Vagina (tissue), 2 donors: ENCODE measurements around the gene SYNJ2BP. TPM values are rescaled to one million over a fixed set of nuclear protein-coding genes. Genes with fewer than 3 reads are reported as not detected.
A peak's percentile ranks its signal among the peaks of the same experiment; 100 is the strongest.
"Not testable (repeated sequence)": the region's sequence is repeated elsewhere in the genome, so short reads cannot be mapped to it uniquely, and the experiment has no call there.

Experiments used
- DNase-seq, 2 donors: peaks; one replicate each; pipeline ENCODE4 v3.0.0-alpha.2; 2017; ENCODE audit errors: extremely low spot score in 2 of 2
- H3K27ac ChIP-seq: fragments of 200-600 bp; sonication (generic); one replicate; pipeline ENCODE4 v1.5.1; 2019
- H3K27me3 ChIP-seq: fragments of 200-600 bp; sonication (generic); one replicate; pipeline ENCODE4 v1.5.1; 2019
- H3K36me3 ChIP-seq, 2 donors: fragments of 200-600 bp; sonication (generic); one replicate each; pipeline ENCODE4 v1.5.1; 2017 to 2019
- H3K4me1 ChIP-seq: fragments of 200-600 bp; sonication (generic); one replicate; pipeline ENCODE4 v1.5.1; 2019
- H3K4me3 ChIP-seq, 2 donors: fragments of 200-600 bp; sonication (generic); 1 replicate in 1 of 2; 2 replicates in 1 of 2; pipeline ENCODE4 v1.5.1; 2016 to 2019
- H3K9me3 ChIP-seq: fragments of 200-600 bp; sonication (generic); one replicate; pipeline ENCODE4 v1.5.1; 2019
- CTCF ChIP-seq, 3 experiments: fragments of 450-650 bp in 2 of 3; fragments of 200-600 bp in 1 of 3; sonication (generic) in 1 of 3; IDR thresholded peaks; one replicate each; pipeline ENCODE4 v1.5.1; 2017 to 2019; ENCODE audit warnings: antibody characterized with exemption in 3 of 3, mild to moderate bottlenecking in 2 of 3, moderate library complexity in 2 of 3
- POLR2A ChIP-seq, 2 donors: fragments of 450-650 bp; IDR thresholded peaks; one replicate each; pipeline ENCODE4 v1.6.1; 2017; ENCODE audit warnings: antibody characterized with exemption in 2 of 2, mild to moderate bottlenecking in 2 of 2, moderate library complexity in 2 of 2
- POLR2AphosphoS5 ChIP-seq, 2 donors: sonication (generic); formaldehyde crosslinking; IDR thresholded peaks; one replicate each; pipeline ENCODE4 v1.9.0; 2017; ENCODE audit warnings: antibody characterized with exemption in 2 of 2, mild to moderate bottlenecking in 2 of 2, low read depth in 1 of 2; ENCODE audit not compliant: insufficient read depth in 1 of 2
- intact Hi-C: fragments of 100-400 bp; cut with DNase I; formaldehyde crosslinking; loops from one replicate; pipeline ENCODE4 v1.15.1; 2023
- total RNA-seq: library from RNA; depleted of rRNA; stranded (reverse); fragments of >200 nt; gene quantifications from one replicate; pipeline ENCODE4 v1.2.3, GENCODE V29; 2016

The SYNJ2BP gene
- total RNA-seq, 1 donor from 2014 or later, result 20.9 TPM

- Histone ChIP-seq H3K4me3 (peak overlapping the region; percentile 73 to 76), H3K4me1 (peaks cover 19% of the 10 kb centered on the region), H3K9me3 (no peaks in the 10 kb centered on the region), H3K27ac (peak overlapping the region; percentile 71), H3K36me3 (peaks cover 0 to 2% of the 10 kb centered on the region in 2 donors), H3K27me3 (no peaks in the 10 kb centered on the region)
- TF ChIP-seq POLR2AphosphoS5 (IDR thresholded peaks at IDR 0.05; ENCODE audit: insufficient read depth in 1 of 2, low read depth in 1 of 2), result no peak
- no peak for TF ChIP-seq CTCF (IDR thresholded peaks at IDR 0.05)
- TF ChIP-seq POLR2A (IDR thresholded peaks at IDR 0.05), result no peak
- DNase-seq, result no peak
- intact Hi-C loops, result no loop called here
Measured at GRCh38 chr14:70416338-70416724, 559 bp downstream of the SYNJ2BP start.

GRCh38 chr14:70415788-70416187, 1.1 kb downstream of the SYNJ2BP start:
- Histone ChIP-seq H3K27ac (no peak overlapping the region), H3K27me3 (no peaks in the 10 kb centered on the region), H3K9me3 (no peaks in the 10 kb centered on the region), H3K4me3 (peak overlapping the region; percentile 73 to 76), H3K36me3 (peaks cover 0 to 2% of the 10 kb centered on the region in 2 donors), H3K4me1 (peaks cover 19% of the 10 kb centered on the region)
- no peak for TF ChIP-seq CTCF (IDR thresholded peaks at IDR 0.05)
- TF ChIP-seq POLR2A (IDR thresholded peaks at IDR 0.05), result no peak
- no peak for TF ChIP-seq POLR2AphosphoS5 (IDR thresholded peaks at IDR 0.05; ENCODE audit: insufficient read depth in 1 of 2, low read depth in 1 of 2)
- intact Hi-C loops, result no loop called here
- no peak for DNase-seq

- Histone ChIP-seq H3K27me3 (no peaks in the 10 kb centered on the region), H3K27ac (no peak overlapping the region), H3K9me3 (no peaks in the 10 kb centered on the region), H3K4me1 (no peaks in the 10 kb centered on the region), H3K4me3 (no peak overlapping the region), H3K36me3 (peaks cover 0 to 4% of the 10 kb centered on the region in 2 donors)
- TF ChIP-seq CTCF (IDR thresholded peaks at IDR 0.05), result no peak
- TF ChIP-seq POLR2A (IDR thresholded peaks at IDR 0.05), result no peak
- TF ChIP-seq POLR2AphosphoS5 (IDR thresholded peaks at IDR 0.05; ENCODE audit: insufficient read depth in 1 of 2, low read depth in 1 of 2), result no peak
- intact Hi-C loops, result no loop called here
- no peak for DNase-seq
Measured at GRCh38 chr14:70407621-70408020, 9.3 kb downstream of the SYNJ2BP start.

GRCh38 chr14:70406216-70406615, 10.7 kb downstream of the SYNJ2BP start:
- not testable (repeated sequence) for H3K36me3 ChIP-seq, H3K9me3 ChIP-seq

GRCh38 chr14:70403335-70403734, 13.6 kb downstream of the SYNJ2BP start:
- H3K27ac ChIP-seq, DNase-seq: not testable (repeated sequence)

More at GRCh38 chr14:70406216-70406615, 10.7 kb downstream of the SYNJ2BP start:
- H3K4me3 ChIP-seq, H3K4me1 ChIP-seq, DNase-seq, H3K27me3 ChIP-seq, intact Hi-C loops, H3K27ac ChIP-seq: not testable (repeated sequence)

GRCh38 chr14:70401643-70402042, 15.2 kb downstream of the SYNJ2BP start:
- Histone ChIP-seq H3K27ac (no peak overlapping the region), H3K9me3 (no peaks in the 10 kb centered on the region), H3K36me3 (peaks cover 0 to 11% of the 10 kb centered on the region in 2 donors), H3K4me1 (no peaks in the 10 kb centered on the region), H3K4me3 (no peak overlapping the region), H3K27me3 (no peaks in the 10 kb centered on the region)
- intact Hi-C loops, result no loop called here
- TF ChIP-seq CTCF (IDR thresholded peaks at IDR 0.05), result no peak
- no peak for TF ChIP-seq POLR2A (IDR thresholded peaks at IDR 0.05)
- no peak for TF ChIP-seq POLR2AphosphoS5 (IDR thresholded peaks at IDR 0.05; ENCODE audit: insufficient read depth in 1 of 2, low read depth in 1 of 2)
- no peak for DNase-seq

More at GRCh38 chr14:70403335-70403734, 13.6 kb downstream of the SYNJ2BP start:
- H3K9me3 ChIP-seq, H3K27me3 ChIP-seq, H3K4me1 ChIP-seq, H3K4me3 ChIP-seq, intact Hi-C loops, H3K36me3 ChIP-seq: not testable (repeated sequence)
